ENCODE results near the gene KLHL12.

Gene KLHL12

DNA sequence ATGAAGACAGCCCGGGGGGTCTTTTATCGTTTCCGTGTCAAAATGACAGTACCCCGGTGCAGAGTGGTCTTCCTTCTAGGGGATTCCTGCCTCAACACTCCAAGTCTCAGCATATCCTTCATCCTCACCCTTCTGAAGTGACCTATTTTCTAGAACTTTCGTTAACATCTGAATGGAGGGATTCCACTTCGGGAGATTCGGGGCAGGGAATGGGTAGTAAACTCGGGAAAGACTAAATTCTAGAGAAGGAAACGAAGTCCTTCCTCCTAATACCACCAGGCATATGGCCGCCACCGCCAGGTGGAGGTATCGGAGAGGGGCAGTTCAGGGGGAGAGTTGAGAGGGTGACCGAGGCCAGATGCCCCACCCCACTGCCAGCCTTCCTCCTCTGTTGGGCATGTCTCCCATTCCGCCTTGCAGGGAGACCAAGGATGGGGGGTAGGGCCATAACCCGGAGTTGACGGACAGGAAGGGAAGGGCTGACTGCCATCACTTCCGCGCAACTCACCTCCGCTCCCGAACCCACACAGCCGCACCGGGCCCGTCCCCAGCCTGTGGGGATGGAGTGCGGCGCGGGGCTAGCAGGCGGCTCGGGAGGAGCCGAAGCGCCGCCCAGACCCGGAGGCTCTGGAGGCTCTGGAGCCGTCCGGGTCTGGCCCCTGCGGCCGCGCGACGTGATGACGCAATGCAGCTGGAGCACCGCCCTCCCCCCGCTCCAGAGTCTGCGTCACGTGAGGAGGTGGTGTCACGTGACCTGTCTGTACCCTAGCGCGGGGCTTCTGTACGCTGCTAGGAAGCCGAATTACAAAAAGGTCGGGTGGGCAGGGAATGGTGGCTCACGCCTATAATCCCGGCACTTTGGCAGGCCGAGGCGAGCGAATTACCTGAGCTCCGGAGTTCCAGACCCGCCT lies at the start of gene KLHL12:
TSS of gene KLHL12 (minus strand) at position 654 of the 911 bp plus-strand sequence. CDS start 2,072 bp downstream, outside the sequence.
- TF ChIP-seq, protein P1, sequence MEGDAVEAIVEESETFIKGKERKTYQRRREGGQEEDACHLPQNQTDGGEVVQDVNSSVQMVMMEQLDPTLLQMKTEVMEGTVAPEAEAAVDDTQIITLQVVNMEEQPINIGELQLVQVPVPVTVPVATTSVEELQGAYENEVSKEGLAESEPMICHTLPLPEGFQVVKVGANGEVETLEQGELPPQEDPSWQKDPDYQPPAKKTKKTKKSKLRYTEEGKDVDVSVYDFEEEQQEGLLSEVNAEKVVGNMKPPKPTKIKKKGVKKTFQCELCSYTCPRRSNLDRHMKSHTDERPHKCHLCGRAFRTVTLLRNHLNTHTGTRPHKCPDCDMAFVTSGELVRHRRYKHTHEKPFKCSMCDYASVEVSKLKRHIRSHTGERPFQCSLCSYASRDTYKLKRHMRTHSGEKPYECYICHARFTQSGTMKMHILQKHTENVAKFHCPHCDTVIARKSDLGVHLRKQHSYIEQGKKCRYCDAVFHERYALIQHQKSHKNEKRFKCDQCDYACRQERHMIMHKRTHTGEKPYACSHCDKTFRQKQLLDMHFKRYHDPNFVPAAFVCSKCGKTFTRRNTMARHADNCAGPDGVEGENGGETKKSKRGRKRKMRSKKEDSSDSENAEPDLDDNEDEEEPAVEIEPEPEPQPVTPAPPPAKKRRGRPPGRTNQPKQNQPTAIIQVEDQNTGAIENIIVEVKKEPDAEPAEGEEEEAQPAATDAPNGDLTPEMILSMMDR (IDR thresholded peaks at IDR 0.05; ENCODE audit: insufficient read depth, missing control alignments): peak; percentile 42
- DNase-seq (ENCODE audit: insufficient read length, low spot score) (peak; percentile 94), FAIRE-seq (peak; percentile 81)

DNA sequence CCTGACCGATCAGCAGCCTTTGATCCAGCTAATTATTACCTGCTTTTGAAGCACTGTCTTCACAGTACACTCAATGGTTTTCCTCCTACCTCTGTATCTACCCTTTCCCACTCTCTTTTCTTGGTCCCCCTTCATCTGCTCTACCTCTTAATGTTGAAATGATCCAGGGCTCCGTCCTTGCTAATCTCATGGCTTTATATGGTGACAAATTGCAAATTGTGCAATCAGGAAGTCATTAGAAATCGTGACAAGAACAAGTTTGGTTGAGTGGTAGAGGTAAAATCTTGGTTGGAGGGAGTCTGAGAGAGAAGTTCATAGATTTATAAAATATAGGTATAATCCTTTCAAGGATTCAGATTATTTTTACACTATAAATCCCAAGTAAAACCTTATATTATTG lies 49.6 kb upstream of the KLHL12 start:
- TF ChIP-seq, protein P1 (IDR thresholded peaks at IDR 0.05; ENCODE audit: insufficient read depth, missing control alignments): no peak
- DNase-seq (ENCODE audit: insufficient read length, low spot score) (no peak), FAIRE-seq (no peak)

DNA sequence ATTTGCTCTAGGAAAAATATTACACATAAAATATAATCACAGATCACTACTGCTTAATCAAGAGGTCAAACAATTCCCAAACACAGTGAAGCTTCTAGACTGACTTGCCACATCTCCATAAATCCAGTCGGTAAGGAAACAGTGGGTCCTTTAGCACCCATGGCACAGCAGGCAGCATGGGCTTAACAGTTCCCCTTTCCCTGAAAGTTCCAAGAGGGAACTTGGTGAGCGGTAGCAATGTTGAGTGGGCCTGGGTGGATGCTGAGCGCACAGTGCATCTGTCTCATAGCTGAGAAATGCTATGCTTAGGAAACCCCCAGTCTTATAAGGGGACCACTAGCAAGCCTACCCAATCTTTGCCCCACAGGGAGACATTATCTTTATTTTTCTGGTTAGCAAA lies 47.8 kb upstream of the KLHL12 start:
- DNase-seq (ENCODE audit: insufficient read length, low spot score) (no peak), FAIRE-seq (no peak)
- TF ChIP-seq, protein P1 (IDR thresholded peaks at IDR 0.05; ENCODE audit: insufficient read depth, missing control alignments): no peak

DNA sequence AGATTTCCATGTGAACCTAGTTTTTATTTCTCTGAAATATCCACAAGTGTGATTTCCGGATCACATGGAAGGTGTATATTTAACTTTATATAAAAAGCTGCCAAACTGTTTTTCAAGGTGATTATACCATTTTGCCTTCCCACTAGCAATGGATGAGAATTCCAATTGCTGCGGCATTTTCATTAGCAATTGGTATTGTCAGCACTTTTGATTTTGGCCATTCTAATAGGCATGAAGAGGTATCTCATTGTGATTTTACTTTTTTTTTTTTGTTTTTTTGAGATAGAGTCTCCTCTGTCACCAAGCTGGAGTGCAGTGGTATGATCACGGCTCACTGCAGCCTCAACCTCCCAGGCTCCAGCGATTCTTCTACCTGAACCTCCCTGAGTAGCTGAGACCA lies 45.0 kb upstream of the KLHL12 start:
- FAIRE-seq (no peak), DNase-seq (ENCODE audit: insufficient read length, low spot score) (no peak)
- TF ChIP-seq, protein P1 (IDR thresholded peaks at IDR 0.05; ENCODE audit: insufficient read depth, missing control alignments): no peak

DNA sequence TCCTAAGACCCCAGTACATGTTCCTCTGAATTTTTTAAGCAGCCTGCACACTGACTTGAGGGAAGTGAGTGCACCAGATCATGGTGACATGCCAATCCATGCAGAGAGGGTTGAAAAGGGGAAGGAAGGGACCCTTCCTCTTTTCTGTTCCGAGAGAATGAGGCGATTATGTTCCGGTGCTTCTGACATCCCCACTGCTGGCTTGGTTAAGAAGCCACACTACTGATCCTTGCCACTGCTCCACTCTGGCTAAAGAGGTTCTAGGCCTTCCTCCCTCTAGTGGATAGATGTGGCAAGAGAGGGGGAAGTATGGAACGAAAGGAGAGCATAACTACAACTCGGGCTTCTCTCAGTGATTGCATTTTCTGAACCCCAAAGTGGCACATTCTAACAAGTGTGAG lies 41.9 kb upstream of the KLHL12 start:
- TF ChIP-seq, protein P1 (IDR thresholded peaks at IDR 0.05; ENCODE audit: insufficient read depth, missing control alignments): peak; percentile 62
- no peak for DNase-seq (ENCODE audit: insufficient read length, low spot score)
- no peak for FAIRE-seq

DNA sequence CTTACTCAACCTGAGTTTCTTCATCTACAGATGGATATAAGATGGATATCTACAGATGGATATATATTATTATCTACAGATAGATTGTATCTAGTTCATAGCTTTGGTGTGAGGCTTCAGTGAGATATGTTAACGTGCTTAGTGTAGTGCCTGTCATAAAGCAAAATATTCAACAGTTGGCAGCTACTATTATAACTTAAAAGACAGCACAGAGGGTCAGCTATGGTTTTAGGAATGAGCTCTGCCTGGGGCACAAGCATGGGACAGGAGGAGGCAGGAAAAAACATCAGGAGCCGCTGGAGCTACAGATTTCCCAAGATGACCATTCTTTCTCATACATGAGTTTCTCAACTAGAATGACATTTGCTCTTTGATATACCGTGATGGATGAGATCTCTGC lies 41.3 kb upstream of the KLHL12 start:
- DNase-seq (ENCODE audit: insufficient read length, low spot score): no peak
- no peak for FAIRE-seq
- TF ChIP-seq, protein P1 (IDR thresholded peaks at IDR 0.05; ENCODE audit: insufficient read depth, missing control alignments): no peak

GRCh38 chr1:202967684-202968281 lies 40.7 kb upstream of the KLHL12 start:
- FAIRE-seq (no peak), DNase-seq (ENCODE audit: insufficient read length, low spot score) (no peak)
- TF ChIP-seq, protein P1 (IDR thresholded peaks at IDR 0.05; ENCODE audit: insufficient read depth, missing control alignments): no peak

Data from D721Med (cell line).